Stimulated activated effector memory CD8-positive, alpha-beta T cell treated with anti-CD3 and anti-CD28 coated beads, Interleukin-12 subunit alpha, Interleukin-12 subunit beta, amount 100 ng/mL, for 72 hours (primary cell): ENCODE results near the gene ADAMTS16.
A peak's percentile ranks its signal among the peaks of the same experiment; 100 is the strongest.

Experiments
- ATAC-seq: fragments of 150-1000 bp; cut with Tn5 transposase; 2 replicates; pipeline ENCODE4 v1.10.0; 2021
- DNase-seq, 2 donors: peaks; one replicate each; pipeline ENCODE4 v3.0.0; 2021 to 2022; ENCODE audit warnings: low spot score in 2 of 2
- H3K27ac Mint-ChIP-seq: one replicate; pipeline ENCODE4 v1.8.0; 2022; ENCODE audit warnings: mild to moderate bottlenecking, mixed read lengths
- H3K36me3 Mint-ChIP-seq: one replicate; pipeline ENCODE4 v1.8.0; 2022; ENCODE audit warnings: mild to moderate bottlenecking, mixed read lengths
- H3K4me1 Mint-ChIP-seq: one replicate; pipeline ENCODE4 v1.8.0; 2022; ENCODE audit warnings: mixed read lengths
- H3K4me3 Mint-ChIP-seq: one replicate; pipeline ENCODE4 v1.8.0; 2022; ENCODE audit warnings: mild to moderate bottlenecking, mixed read lengths
- H3K9me3 Mint-ChIP-seq: one replicate; pipeline ENCODE4 v1.8.0; 2022; ENCODE audit warnings: mixed read lengths

Gene ADAMTS16

DNA sequence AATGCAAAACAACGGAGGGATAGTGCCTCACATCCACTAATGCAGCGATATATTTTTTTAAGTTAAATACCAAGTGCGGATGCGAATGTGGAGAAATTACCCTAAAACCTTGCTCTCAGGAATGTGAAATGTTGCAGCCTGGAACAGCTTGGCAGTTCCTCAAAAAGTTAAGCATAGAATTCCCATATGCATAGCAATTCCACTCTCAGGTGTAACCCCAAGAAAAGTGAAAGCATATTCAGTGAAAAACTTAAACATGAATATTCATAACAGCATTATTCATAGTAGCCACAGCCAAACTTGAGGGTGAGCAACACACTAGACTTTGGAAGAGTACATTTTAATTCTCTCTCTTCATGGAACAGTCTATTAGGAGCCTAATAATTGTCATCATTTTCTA lies 199.1 kb downstream of the ADAMTS16 start:
- H3K9me3 Mint-ChIP-seq = peaks cover 3% of the 10 kb centered on the region
- no peak overlapping the region for H3K4me3 Mint-ChIP-seq
- DNase-seq (no peak), ATAC-seq (no peak)
- H3K36me3 Mint-ChIP-seq = no peaks in the 10 kb centered on the region
- H3K27ac Mint-ChIP-seq = no peak overlapping the region
- H3K4me1 Mint-ChIP-seq = no peaks in the 10 kb centered on the region

DNA sequence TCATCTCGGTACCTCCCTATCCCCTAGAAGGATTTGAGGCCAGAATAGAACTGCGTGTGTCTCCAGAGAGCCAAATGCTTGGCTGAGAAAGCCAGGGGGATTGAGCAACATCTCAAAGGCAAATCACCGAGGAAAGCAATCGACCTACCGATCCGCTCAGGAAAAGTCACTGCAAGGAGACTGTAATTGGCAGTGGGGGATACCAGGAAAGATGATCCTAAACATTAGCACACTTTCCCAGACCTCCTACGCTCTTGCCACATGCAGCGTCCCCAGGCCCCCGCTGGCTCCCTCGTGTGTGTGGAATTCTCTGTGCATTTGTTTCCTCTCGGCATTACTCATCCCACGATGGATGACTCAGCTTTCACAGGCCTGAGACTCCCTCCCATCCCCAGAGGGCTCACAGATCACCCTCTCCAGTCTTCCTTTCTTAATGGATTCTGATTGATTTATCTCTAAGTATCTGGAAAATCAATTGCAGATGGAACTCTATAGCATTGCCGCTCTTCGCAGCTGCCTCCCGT lies 200.1 kb downstream of the ADAMTS16 start:
- DNase-seq = no peak
- no peaks in the 10 kb centered on the region for H3K36me3 Mint-ChIP-seq
- ATAC-seq = no peak
- H3K9me3 Mint-ChIP-seq = peaks cover 3% of the 10 kb centered on the region
- no peaks in the 10 kb centered on the region for H3K4me1 Mint-ChIP-seq
- H3K4me3 Mint-ChIP-seq = no peak overlapping the region
- no peak overlapping the region for H3K27ac Mint-ChIP-seq

DNA sequence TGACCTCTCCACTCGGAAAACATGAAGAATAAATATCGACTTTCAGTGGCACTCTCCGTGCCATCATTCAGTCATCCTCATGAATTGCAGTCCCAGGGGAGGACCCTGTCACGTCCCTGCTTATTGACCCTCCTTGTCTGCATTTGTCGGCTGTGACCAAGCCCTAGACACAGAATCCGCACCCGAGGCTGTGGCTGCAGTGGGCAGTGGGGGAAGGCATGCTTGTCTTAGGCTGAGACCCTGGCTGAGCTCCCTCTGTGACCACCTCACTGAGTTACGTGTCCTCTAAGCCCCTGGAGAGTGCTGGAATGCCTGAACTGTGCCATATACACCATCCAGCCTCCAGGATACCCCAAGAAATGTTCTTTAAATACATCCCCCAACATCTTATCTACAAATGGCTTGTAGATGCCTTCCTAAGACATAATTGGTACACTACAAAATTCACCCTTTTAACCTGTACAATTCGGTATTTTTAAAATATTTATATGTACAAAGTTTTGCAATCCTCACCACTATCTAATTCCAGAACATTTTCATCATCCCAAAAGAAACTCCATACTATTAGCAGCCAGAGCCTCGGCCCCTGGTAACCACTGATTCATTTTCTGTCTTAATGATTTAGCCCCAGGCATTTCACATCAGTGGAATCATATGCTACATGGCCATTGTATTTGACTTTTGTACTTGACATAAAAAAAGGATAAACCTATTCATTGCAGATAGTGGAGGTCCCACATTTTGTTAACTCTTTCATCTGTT lies 201.6 kb downstream of the ADAMTS16 start:
- Mint-ChIP-seq H3K4me1 (no peaks in the 10 kb centered on the region), H3K36me3 (no peaks in the 10 kb centered on the region), H3K9me3 (peaks cover 3% of the 10 kb centered on the region), H3K27ac (no peak overlapping the region), H3K4me3 (no peak overlapping the region)
- no peak for DNase-seq
- ATAC-seq = no peak

DNA sequence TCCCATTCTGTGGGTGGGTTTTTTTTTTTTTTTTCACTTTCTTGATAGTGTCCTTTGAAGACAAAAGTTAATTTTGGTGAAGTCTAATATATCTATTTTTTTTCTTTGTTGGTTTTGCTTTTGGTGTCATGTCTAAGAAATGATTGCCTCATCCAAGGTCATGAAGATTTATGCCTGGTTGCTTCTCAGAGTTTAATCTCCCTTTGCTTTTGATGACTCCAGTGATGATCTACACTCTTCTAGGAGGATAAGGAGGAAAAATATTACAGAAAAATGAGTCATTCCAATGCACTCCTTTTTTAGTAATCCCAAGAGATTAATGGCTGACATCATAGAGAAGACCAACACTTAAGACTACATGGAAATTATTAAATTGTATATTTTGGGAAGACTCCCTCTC lies 202.7 kb downstream of the ADAMTS16 start:
- Mint-ChIP-seq H3K27ac (no peak overlapping the region), H3K4me1 (peaks cover 5% of the 10 kb centered on the region), H3K4me3 (no peak overlapping the region), H3K9me3 (peaks cover 3% of the 10 kb centered on the region), H3K36me3 (no peaks in the 10 kb centered on the region)
- DNase-seq (no peak), ATAC-seq (no peak)

DNA sequence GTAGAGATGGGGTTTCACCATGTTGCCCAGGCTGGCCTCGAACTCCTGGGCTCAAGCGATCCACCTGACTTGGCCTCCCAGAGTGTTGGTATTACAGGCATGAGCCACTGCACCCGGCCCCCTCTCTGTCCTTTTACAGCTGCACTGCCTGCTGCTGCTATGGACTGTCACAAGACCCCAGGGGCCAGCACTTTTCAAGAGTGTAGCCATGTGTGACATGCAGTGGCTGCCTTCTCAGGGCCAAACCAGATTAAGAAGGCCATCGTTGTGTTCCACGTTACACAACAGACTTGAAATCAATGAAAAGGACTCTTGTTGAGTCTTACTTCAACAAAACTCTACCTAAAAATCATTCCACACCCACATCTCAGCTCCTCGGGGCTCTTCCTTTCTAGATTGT lies 203.4 kb downstream of the ADAMTS16 start:
- H3K27ac Mint-ChIP-seq = no peak overlapping the region

GRCh38 chr5:5344051-5344571 lies 204.0 kb downstream of the ADAMTS16 start:
- Mint-ChIP-seq H3K9me3 (peaks cover 3% of the 10 kb centered on the region), H3K4me1 (peaks cover 11% of the 10 kb centered on the region), H3K36me3 (no peaks in the 10 kb centered on the region), H3K4me3 (no peak overlapping the region), H3K27ac (no peak overlapping the region)
- DNase-seq = no peak
- no peak for ATAC-seq

More for the DNA sequence above, 203.4 kb downstream of the ADAMTS16 start:
- DNase-seq = no peak
- Mint-ChIP-seq H3K36me3 (no peaks in the 10 kb centered on the region), H3K9me3 (peaks cover 3% of the 10 kb centered on the region), H3K4me3 (no peak overlapping the region), H3K4me1 (peaks cover 11% of the 10 kb centered on the region)
- ATAC-seq = no peak

DNA sequence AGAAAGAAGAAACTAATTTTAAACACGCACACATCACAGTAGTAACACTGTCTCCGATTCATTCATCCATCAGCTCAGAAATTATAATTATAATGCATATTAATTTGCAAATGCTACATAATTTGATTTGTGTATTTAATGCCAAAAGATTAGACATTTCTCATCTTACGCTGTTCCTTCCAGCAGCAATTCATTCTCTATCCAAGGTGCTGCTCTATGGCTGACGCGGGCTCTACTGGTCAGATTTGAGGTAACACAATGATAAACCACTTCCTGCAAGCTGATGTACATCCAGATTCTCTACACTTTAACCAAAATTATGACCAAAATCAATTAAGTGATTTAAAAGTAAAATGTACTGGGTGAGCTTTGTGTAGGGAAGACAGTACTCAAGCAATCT lies 204.5 kb downstream of the ADAMTS16 start:
- Mint-ChIP-seq H3K4me1 (peaks cover 11% of the 10 kb centered on the region), H3K9me3 (peaks cover 3% of the 10 kb centered on the region), H3K27ac (no peak overlapping the region), H3K36me3 (no peaks in the 10 kb centered on the region), H3K4me3 (no peak overlapping the region)
- DNase-seq (no peak), ATAC-seq (no peak)

DNA sequence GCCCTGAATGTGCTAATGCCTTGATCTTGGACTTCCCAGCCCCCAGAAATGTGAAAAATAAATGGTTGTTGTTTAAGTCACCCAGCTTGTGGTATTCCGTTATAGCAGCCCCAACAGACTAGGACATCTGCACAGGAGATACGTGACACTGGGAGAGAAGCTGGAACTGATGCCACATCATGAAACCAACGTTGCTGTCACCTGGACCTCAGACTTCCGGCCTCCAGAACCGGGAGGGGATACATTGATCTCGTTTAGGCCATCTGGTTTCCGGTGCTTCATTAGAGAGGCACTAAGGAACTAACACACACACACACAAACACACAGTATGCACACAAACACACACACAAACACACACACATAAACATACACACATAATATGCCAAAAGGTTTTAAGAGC lies 207.3 kb downstream of the ADAMTS16 start:
- DNase-seq (no peak), ATAC-seq (no peak)
- H3K27ac Mint-ChIP-seq = peak overlapping the region; percentile 78
- peak overlapping the region; percentile 5 for H3K4me3 Mint-ChIP-seq
- peaks cover 11% of the 10 kb centered on the region for H3K4me1 Mint-ChIP-seq
- H3K36me3 Mint-ChIP-seq = no peaks in the 10 kb centered on the region
- H3K9me3 Mint-ChIP-seq = no peaks in the 10 kb centered on the region

DNA sequence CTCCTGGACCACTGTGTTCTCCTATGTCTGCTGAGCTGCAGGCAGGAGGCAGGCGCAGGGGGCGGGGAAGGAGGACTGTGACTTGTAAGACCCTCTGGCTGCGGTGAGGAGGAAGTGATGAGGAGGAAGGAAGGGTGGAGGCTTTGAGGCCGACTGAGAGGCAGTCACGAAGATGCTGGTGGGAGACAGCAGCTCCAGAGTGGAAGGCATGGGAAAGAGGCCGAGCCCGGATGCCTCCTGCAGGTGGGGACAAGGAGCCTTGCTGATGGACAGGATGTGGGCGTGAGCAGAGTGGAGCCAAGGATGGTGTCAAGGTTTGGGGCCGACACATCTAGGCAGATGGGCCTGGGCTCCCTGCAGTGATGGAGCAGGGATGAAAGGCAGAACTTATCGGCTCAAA lies 208.0 kb downstream of the ADAMTS16 start:
- H3K4me3 Mint-ChIP-seq = peak overlapping the region; percentile 5
- ATAC-seq (peak; percentile 40), DNase-seq (no peak)
- H3K36me3 Mint-ChIP-seq = no peaks in the 10 kb centered on the region
- no peaks in the 10 kb centered on the region for H3K9me3 Mint-ChIP-seq
- peaks cover 11% of the 10 kb centered on the region for H3K4me1 Mint-ChIP-seq
- H3K27ac Mint-ChIP-seq = peak overlapping the region; percentile 78

DNA sequence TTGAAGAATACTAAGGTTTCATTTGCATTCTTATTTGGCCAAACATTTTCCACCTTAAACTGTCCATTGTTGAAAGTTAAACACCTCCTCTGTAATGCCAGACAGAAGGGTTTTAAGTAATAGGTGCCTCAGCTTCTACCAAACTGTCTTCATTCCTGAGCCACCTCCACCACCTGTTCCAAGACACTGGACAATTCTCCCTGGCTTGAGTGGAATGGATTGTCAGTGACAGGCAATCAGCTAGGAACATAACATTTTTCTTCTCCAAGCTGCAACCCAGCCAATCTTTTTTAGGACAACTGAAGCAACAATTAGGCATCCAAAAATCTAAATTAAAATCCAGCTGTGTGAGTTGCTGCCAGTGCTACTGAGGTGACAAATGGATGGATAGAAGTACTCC lies 208.4 kb downstream of the ADAMTS16 start:
- peaks cover 11% of the 10 kb centered on the region for H3K4me1 Mint-ChIP-seq
- DNase-seq = no peak
- ATAC-seq = no peak
- H3K9me3 Mint-ChIP-seq = no peaks in the 10 kb centered on the region
- peak overlapping the region; percentile 78 for H3K27ac Mint-ChIP-seq
- H3K4me3 Mint-ChIP-seq = no peak overlapping the region
- no peaks in the 10 kb centered on the region for H3K36me3 Mint-ChIP-seq

- Mint-ChIP-seq H3K4me1 (peaks cover 11% of the 10 kb centered on the region), H3K9me3 (no peaks in the 10 kb centered on the region), H3K4me3 (no peak overlapping the region), H3K27ac (no peak overlapping the region), H3K36me3 (no peaks in the 10 kb centered on the region)
- ATAC-seq (no peak), DNase-seq (no peak)
Observed at GRCh38 chr5:5350101-5350500, 210.0 kb downstream of the ADAMTS16 start.

GRCh38 chr5:5351288-5351979 lies 211.3 kb downstream of the ADAMTS16 start:
- Mint-ChIP-seq H3K27ac (no peak overlapping the region), H3K4me1 (peaks cover 11% of the 10 kb centered on the region), H3K9me3 (no peaks in the 10 kb centered on the region), H3K4me3 (no peak overlapping the region), H3K36me3 (no peaks in the 10 kb centered on the region)
- no peak for ATAC-seq
- no peak for DNase-seq

- Mint-ChIP-seq H3K4me1 (peaks cover 7% of the 10 kb centered on the region), H3K9me3 (no peaks in the 10 kb centered on the region), H3K36me3 (no peaks in the 10 kb centered on the region), H3K27ac (no peak overlapping the region), H3K4me3 (no peak overlapping the region)
- no peak for ATAC-seq
- no peak for DNase-seq
Observed at GRCh38 chr5:5352675-5353074, 212.5 kb downstream of the ADAMTS16 start.

DNA sequence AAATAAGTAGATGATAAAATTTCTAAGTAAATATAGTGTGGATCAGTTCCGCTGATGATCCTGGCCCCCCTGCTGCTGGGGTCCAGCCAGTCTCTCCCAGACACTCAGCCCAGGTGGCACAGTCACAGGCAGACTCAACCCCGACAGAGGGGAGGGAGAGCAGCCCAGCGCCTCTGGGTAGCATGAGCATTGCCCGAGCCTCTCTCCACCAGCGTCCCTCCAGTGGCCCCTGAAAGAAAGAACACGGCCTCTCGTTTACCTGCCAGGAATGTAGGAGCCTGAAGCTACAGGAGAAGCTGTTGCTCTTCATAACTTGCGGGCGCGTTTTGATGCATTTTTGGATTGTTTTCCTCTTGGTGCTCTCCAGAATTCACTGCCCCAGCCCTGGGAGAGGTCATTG lies 213.6 kb downstream of the ADAMTS16 start:
- ATAC-seq (no peak), DNase-seq (no peak)
- Mint-ChIP-seq H3K9me3 (no peaks in the 10 kb centered on the region), H3K4me1 (no peaks in the 10 kb centered on the region), H3K36me3 (no peaks in the 10 kb centered on the region), H3K4me3 (no peak overlapping the region), H3K27ac (no peak overlapping the region)

- no peak for DNase-seq
- Mint-ChIP-seq H3K27ac (no peak overlapping the region), H3K36me3 (no peaks in the 10 kb centered on the region), H3K4me3 (no peak overlapping the region), H3K4me1 (no peaks in the 10 kb centered on the region), H3K9me3 (no peaks in the 10 kb centered on the region)
- no peak for ATAC-seq
Observed at GRCh38 chr5:5356765-5357164, 216.6 kb downstream of the ADAMTS16 start.

- no peak overlapping the region for H3K27ac Mint-ChIP-seq
- ATAC-seq (no peak), DNase-seq (no peak)
- H3K4me1 Mint-ChIP-seq = no peaks in the 10 kb centered on the region
- H3K4me3 Mint-ChIP-seq = no peak overlapping the region
- H3K36me3 Mint-ChIP-seq = no peaks in the 10 kb centered on the region
- no peaks in the 10 kb centered on the region for H3K9me3 Mint-ChIP-seq
Observed at GRCh38 chr5:5359618-5360017, 219.5 kb downstream of the ADAMTS16 start.
